Amniotic epithelial cell (primary cell): Measurements from ENCODE around the gene LIMA1.
"Not testable (repeated sequence)": the region's sequence is repeated elsewhere in the genome, so short reads cannot be mapped to it uniquely, and the experiment has no call there.

Source experiments
- DNase-seq: peaks from one replicate; pipeline ENCODE4 v3.0.0-alpha.2; 2010; ENCODE audit warnings: low read depth

Gene LIMA1

GRCh38 chr12:50246873-50247612, 36.3 kb downstream of the LIMA1 start:
- peak; percentile 82 for DNase-seq

DNA sequence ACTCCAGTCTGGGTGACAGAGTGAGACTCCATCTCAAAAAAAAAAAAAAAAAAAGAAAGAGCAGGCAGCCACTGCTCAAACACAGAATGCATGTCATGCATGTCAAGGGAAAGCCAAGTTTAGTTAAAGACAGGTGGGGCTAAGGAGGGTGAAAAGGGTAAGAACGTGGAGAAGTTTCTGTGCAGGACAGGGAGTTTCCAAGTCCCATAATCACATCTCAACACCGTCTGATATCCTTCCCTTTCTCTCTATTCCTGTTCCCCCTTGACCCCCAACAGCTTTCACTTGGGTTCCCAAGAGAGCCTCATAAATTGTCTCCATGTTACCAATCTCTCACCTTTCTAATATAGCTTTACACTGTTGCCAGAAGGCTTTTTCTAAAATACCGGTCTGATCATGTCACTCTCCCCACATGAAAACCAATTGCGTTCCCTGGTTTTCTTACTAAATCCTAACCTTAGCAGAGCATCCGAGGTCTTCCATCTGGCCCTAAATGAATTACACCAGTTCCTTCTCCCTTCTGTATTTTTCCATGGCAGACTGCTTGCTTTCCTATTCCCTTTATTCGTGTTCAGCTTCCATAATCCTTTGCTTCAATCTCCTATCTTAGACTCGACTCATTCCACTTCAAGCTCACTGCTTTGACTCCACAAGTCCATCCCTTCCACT, 37.0 kb downstream of the LIMA1 start:
- DNase-seq = no peak

DNA sequence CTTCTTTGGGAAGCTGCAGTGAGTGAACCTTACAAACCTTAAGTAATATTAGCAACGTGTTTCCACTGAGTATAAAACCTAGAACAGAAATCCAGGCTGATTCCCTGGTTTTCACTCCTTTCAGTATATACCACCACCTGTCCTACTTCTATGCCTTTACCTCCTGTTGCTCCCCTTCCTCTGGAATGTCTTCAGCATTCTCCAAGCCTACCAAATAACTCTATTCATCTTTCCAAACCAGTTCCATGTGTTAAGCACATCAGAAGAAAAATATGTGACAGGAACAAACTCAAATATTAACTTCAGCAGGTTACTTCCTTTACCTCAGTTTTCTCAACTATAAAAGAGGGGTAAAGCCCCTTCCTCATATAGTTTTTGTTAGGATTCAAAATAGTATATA, 39.8 kb downstream of the LIMA1 start:
- no peak for DNase-seq

GRCh38 chr12:50242751-50243191, 40.5 kb downstream of the LIMA1 start:
- peak; percentile 68 for DNase-seq

DNA sequence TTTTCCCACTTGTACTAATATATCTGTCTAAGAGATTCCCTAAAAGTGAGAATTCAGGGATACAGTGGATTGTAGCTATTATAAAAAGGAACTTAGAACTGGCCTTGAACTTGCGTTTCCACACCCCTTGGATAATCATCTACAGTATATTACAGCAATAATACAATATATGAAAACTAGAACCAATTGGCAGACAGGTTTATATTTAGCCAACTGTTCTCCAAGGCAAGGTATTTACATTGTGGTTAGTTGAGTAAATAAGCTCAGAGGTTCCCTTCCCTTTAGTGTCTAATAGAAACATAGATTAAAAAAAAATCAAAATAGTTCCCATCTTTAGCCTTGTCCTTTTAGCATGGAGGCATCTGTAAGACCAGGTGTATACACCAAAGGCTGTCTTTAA, 42.1 kb downstream of the LIMA1 start:
- DNase-seq = peak; percentile 62

- DNase-seq = peak; percentile 96
Observed at GRCh38 chr12:50240792-50241114, 42.6 kb downstream of the LIMA1 start.

DNA sequence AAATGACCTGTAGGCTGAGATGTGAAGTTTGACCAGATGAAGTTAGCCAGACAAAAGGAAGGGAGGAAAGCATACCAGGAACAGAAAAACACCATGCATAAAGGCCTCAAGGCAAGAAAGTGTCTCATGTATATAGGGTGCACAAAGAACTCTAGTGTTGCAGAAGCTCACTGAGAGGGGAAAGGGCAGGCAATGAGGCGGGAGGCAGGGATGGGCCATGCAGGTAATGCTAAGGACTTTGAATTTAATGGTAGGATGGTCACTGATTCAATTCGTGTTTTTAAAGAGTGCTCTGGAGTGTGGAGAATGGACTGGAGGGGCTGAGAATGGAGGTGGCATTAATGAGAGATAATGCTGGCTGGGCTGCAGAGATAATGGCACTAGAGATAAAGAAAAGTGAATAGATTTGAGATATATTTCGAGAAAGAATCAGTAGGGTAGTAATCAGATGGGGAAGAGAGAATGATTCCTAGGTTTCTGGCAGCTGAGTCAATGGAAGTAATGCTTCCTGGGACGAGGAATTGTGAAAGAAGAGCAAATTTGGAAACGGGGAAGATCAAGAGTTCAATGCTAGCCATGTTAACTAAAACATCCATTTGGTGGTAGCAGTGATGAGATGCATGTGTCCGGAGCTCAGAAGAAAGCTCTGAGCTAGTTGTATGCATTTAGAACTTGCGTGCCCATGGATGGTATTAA, 43.1 kb downstream of the LIMA1 start:
- peak; percentile 58 for DNase-seq

DNA sequence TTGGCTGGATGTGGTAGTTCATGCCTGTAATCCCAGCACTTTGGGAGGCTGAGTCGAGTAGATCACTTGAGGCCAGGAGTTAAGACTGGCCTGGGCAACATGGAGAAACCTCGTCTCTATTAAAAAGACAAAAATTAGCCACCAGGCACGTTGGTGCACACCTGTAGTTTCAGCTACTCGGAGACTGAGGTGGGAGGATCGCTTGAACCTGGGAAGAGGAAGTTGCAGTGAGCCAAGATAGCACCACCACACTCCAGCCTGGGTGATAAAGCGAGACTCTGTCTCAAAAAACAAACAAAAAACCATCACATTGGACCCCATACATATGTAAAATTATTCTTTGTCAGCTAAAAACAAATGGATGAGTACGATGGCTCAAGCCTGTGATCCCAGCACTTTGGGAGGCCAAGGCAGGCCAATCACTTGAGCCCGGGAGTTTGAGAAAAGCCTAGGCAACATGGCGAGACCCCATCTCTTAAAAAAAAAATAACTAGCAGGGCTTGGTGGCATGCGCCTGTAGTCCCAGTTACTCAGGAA, 43.9 kb downstream of the LIMA1 start:
- DNase-seq = no peak

GRCh38 chr12:50234347-50234746, 49.0 kb downstream of the LIMA1 start:
- peak; percentile 47 for DNase-seq

- DNase-seq = no peak
Observed at GRCh38 chr12:50232771-50233209, 50.5 kb downstream of the LIMA1 start.

GRCh38 chr12:50232206-50232605, 51.1 kb downstream of the LIMA1 start:
- DNase-seq = no peak

DNA sequence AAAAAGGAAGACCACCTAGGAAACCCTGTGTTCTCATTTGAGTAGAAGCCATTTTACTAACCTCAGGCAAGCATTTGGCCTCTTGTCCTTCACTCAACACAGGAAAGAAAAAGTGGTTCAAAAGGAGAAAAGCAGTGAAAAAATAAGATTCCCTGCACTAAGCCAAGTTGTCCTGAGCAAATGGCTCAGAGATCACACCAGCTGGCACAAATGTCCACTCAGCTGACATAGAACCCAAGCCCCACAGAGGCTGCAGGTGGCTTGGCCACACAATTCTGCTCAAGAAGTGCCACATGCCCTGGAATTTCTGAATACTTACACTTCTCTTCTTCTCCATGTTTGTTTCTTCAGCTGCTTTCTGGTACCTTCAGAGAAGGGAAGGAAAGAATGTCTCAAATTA, 52.0 kb downstream of the LIMA1 start:
- DNase-seq = no peak

DNA sequence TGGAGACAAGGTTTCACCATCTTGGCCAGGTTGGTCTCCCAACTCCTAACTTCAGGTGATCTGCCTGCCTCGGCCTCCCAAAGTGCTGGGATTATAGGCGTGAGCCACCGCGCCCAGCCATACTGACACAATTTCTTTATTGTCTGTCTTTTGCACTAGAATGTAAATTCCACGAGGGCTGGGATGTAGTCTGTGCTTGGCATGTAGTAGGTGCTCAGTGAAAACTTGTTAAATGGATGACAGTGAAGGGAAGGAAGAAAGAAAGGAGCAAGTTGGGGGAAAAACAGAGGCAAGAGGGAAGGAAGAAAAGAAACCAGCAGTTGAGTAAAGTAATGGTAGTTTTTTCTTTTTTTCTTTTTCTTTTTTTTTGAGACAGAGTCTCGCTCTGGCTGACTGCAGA, 53.1 kb downstream of the LIMA1 start:
- DNase-seq = no peak

- DNase-seq = no peak
Observed at GRCh38 chr12:50224026-50224692, 59.2 kb downstream of the LIMA1 start.

- peak; percentile 93 for DNase-seq
Observed at GRCh38 chr12:50222275-50222783, 61.0 kb downstream of the LIMA1 start.

DNA sequence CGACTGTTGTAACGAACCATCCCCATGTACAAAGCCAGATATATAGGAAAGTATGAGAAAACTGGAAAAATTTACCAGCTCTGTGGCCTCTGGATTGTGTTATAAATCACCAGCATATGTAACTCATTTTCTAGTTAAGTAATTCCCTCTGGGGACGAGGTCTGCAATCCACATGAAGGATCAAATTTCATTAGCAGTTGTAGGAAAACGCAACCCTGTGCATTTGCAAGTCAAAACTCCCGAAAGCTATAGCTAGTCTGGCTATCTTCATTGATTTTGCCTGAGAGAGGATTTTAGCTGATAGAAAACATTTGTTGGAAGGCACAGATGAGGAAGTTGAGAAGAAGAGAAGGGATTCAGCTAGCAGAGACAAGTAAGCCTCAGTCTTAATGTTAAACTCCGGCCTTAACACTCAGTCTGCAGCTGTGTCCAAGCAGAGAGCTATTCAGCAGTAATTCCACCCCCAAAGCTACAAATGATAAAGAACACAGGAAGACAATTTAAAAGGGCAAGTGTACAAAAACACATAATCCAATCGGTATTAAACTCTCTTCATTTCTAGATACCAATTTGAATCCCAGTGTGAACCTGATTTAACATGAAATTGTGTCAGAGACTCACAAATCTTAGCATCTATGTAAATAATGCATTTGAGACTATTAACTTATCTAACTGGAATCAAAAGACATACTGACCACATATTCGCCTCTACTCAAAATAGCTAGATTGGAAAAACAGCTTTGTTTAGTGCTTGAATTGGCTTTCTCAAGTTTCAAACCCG, 61.9 kb downstream of the LIMA1 start:
- peak; percentile 86 for DNase-seq

- DNase-seq = peak; percentile 77
Observed at GRCh38 chr12:50220363-50220995, 62.8 kb downstream of the LIMA1 start.

- DNase-seq = no peak
Observed at GRCh38 chr12:50219544-50219943, 63.8 kb downstream of the LIMA1 start.

DNA sequence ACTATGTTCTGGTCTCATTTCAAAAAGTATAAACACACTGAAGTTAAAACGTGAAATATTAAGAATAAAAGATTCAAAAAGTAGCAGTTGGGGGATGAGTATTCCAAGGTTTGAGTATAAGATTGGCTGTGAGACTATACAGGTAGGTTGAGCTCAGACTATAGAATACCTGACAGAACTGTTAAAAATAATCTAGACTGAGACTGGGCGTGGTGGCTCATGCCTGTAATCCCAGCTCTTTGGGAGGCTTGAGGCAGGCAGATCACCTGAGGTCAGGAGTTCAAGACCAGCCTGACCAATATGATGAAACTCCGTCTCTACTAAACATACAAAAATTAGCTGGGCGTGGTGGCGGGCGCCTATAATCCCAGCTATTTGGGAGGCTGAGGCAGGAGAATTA, 64.3 kb downstream of the LIMA1 start:
- not testable (repeated sequence) for DNase-seq

GRCh38 chr12:50218386-50218785, 64.9 kb downstream of the LIMA1 start:
- peak; percentile 44 for DNase-seq

DNA sequence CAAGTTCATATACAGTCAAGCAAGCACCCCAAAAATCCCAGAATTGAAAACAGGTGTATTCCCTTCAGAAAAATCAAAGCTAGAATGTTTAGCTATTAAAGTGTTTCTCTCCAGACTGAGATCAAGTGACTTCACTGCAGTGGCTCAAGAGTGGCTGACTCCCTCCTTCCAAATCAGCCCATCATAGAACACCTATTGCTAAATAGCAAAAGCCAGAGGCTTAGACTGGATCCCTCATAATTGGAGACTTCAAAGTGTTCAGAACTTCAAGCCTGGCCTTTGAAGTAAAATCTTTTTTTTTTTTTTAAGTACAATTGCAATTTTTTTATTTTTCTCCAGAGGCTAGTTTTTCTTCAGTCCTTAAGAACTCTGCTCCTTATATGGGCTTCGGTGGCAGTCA, 66.1 kb downstream of the LIMA1 start:
- DNase-seq = peak; percentile 42
